Spleen (tissue), 11 donors: ENCODE data around the gene TPST2. TPM values are rescaled to one million over a fixed set of nuclear protein-coding genes. Genes with fewer than 3 reads are reported as not detected.

Source experiments
- DNase-seq: peaks from one replicate; pipeline ENCODE4 v3.0.0-alpha.2; 2020
- H3K27ac ChIP-seq, 8 donors: fragments of 200-600 bp; sonication (generic) in 7 of 8; 1 replicate in 4 of 8; 2 replicates in 4 of 8; pipeline versions ENCODE4 v1.5.0 to v1.8.0; 2016 to 2021; ENCODE audit warnings: inconsistent platforms in 4 of 8, mild to moderate bottlenecking in 4 of 8, moderate library complexity in 1 of 8
- H3K27me3 ChIP-seq, 7 donors: fragments of 200-600 bp; sonication (generic) in 6 of 7; replicated peaks in 1 of 7; 1 replicate in 4 of 7; 2 replicates in 3 of 7; pipeline versions ENCODE4 v1.5.0 to v1.8.0; 2016 to 2021; ENCODE audit warnings: inconsistent platforms in 3 of 7, mild to moderate bottlenecking in 1 of 7
- H3K36me3 ChIP-seq, 6 donors: fragments of 200-600 bp; sonication (generic) in 5 of 6; 1 replicate in 4 of 6; 2 replicates in 2 of 6; pipeline versions ENCODE4 v1.5.0 to v1.8.0; 2016 to 2021; ENCODE audit warnings: inconsistent platforms in 2 of 6
- H3K4me1 ChIP-seq, 6 donors: fragments of 200-600 bp; sonication (generic) in 5 of 6; 1 replicate in 3 of 6; 2 replicates in 3 of 6; pipeline versions ENCODE4 v1.5.0 to v1.8.0; 2016 to 2021; ENCODE audit warnings: inconsistent platforms in 3 of 6
- H3K4me3 ChIP-seq, 8 donors: fragments of 200-600 bp; sonication (generic) in 7 of 8; 1 replicate in 4 of 8; 2 replicates in 4 of 8; pipeline versions ENCODE4 v1.5.0 to v1.8.0; 2016 to 2021; ENCODE audit warnings: inconsistent platforms in 4 of 8, mild to moderate bottlenecking in 4 of 8, moderate library complexity in 2 of 8
- H3K9me3 ChIP-seq, 8 donors: fragments of 200-600 bp; sonication (generic) in 7 of 8; 1 replicate in 4 of 8; 2 replicates in 4 of 8; pipeline versions ENCODE4 v1.5.0 to v1.8.0; 2016 to 2021; ENCODE audit warnings: inconsistent platforms in 4 of 8
- CTCF ChIP-seq, 11 experiments: fragments of 200-600 bp in 7 of 11; fragments of 450-650 bp in 4 of 11; sonication (generic) in 4 of 11; IDR thresholded peaks in 8 of 11; conservative IDR thresholded peaks in 3 of 11; 1 replicate in 7 of 11; 2 replicates in 4 of 11; pipeline versions ENCODE4 v1.4.0 to v1.8.0; 2016 to 2021; ENCODE audit warnings: antibody characterized with exemption in 11 of 11, inconsistent platforms in 4 of 11, mild to moderate bottlenecking in 1 of 11
- POLR2A ChIP-seq, 3 donors: fragments of 450-650 bp; IDR thresholded peaks; one replicate each; pipeline ENCODE4 v1.5.1; 2017; ENCODE audit warnings: antibody characterized with exemption in 3 of 3, mild to moderate bottlenecking in 1 of 3
- POLR2AphosphoS5 ChIP-seq, 3 donors: sonication (generic); formaldehyde crosslinking; IDR thresholded peaks; one replicate each; pipeline ENCODE4 v1.5.1; 2017; ENCODE audit warnings: antibody characterized with exemption in 3 of 3
- WGBS, 5 donors: extraction: QIAGEN DNeasy Blood & Tissue Kit in 3 of 5; methylation state at CpG; one replicate each; pipeline versions ENCODE4 v1.1.5 to v1.1.7; 2013 to 2018; 5-methylcytosine and 5-hydroxymethylcytosine counted together
- intact Hi-C: fragments of 100-400 bp; cut with DNase I; formaldehyde crosslinking; loops from one replicate; pipeline ENCODE4 v1.15.0; 2023; ENCODE audit warnings: low total_unique reads
- polyA plus RNA-seq, 3 donors: library from polyadenylated mRNA; stranded (reverse); fragments of 200-250 nt; gene quantifications; one replicate each; pipeline ENCODE4 v1.2.1, GENCODE V29; 2013
- total RNA-seq, 7 donors: library from RNA; depleted of rRNA in 3 of 7; stranded (reverse); fragments of >200 nt in 3 of 7; fragmentation: NEBNext Ultra II Directional in 4 of 7; extraction: Animal tissue kit (Norgen Biotek cat#: 25700) in 4 of 7; gene quantifications; one replicate each; pipeline versions ENCODE4 v1.1.0 to v1.2.1, GENCODE V29; 2016 to 2021
- donor health status: healthy with polysubstance abuse.
- donor health status: DM: no; HTN: no; CAD: no; lungs with moderate emphysema.
- donor health status: DM: no; HTN: no; CAD: no.
- donor health status: Bipolar disorder and iron deficiency.
- donor health status: healthy.
- donor health status: DM: no; HTN: no; CAD: no.
- donor health status: DM: yes; HTN: yes; CAD: no.

TPST2 gene
- total and polyA plus RNA-seq, 10 donors: 14.6 to 119 (median 54.3) TPM

GRCh38 chr22:26484360-26484706 is 105.6 kb downstream of the TPST2 start:
- intact Hi-C loops: loop anchor here (10.0 kb wide), 1 partner anchor 180 kb away; no protein-coding TSS in a partner anchor
- Histone ChIP-seq H3K9me3 (no peaks in the 10 kb centered on the region), H3K4me1 (peaks cover 48 to 69% (median 66%) of the 10 kb centered on the region in 6 donors), H3K36me3 (peaks cover 0 to 44% (median 28%) of the 10 kb centered on the region in 6 donors), H3K4me3 (peak overlapping the region; percentile 75 to 93 (median 83)), H3K27me3 (no peaks in the 10 kb centered on the region), H3K27ac (peak overlapping the region; percentile 93 to 98 (median 96))
- 5 to 17% (median 9%) methylated on average over 6 of the region's 6 CpGs for WGBS, 5 donors
- DNase-seq: no peak
- no peak for TF ChIP-seq POLR2AphosphoS5 (IDR thresholded peaks at IDR 0.05)
- no peak for TF ChIP-seq POLR2A (IDR thresholded peaks at IDR 0.05)
- no peak for TF ChIP-seq CTCF (IDR thresholded peaks at IDR 0.05 in 8 of 11, conservative IDR thresholded peaks at IDR 0.05 in 3 of 11)

GRCh38 chr22:26483439-26484359 is 106.2 kb downstream of the TPST2 start, which contains the start of the genes HPS4 and SRRD:
Gene HPS4 (minus strand): TSS chr22:26483783. CDS start chr22:26481762, 2,021 bp downstream.
Gene SRRD (plus strand): TSS chr22:26483877. CDS start chr22:26483891, 14 bp downstream.
- Histone ChIP-seq H3K4me1 (peaks cover 55 to 76% (median 73%) of the 10 kb centered on the region in 6 donors), H3K36me3 (peaks cover 0 to 41% (median 21%) of the 10 kb centered on the region in 6 donors), H3K27ac (peak within 1 kb of the TSS; percentile 93 to 98 (median 96)), H3K4me3 (peak within 1 kb of the TSS; percentile 75 to 93 (median 83)), H3K9me3 (no peaks in the 10 kb centered on the region), H3K27me3 (no peaks in the 10 kb centered on the region)
- intact Hi-C loops: loop anchor here (10.0 kb wide), 1 partner anchor 181 kb away; no protein-coding TSS in a partner anchor
- DNase-seq: peak; percentile 98
- WGBS, 5 donors: 0 to 2% (median 1%) methylated on average over 20 to 85 of the region's 85 CpGs
- TF ChIP-seq CTCF (IDR thresholded peaks at IDR 0.05 in 8 of 11, conservative IDR thresholded peaks at IDR 0.05 in 3 of 11) (peak in 3 of 11 experiments; percentile 14 to 28 (median 28)), POLR2A (IDR thresholded peaks at IDR 0.05) (peak; percentile 70 to 83 (median 78)), POLR2AphosphoS5 (IDR thresholded peaks at IDR 0.05) (peak; percentile 98 to 99 (median 98))

GRCh38 chr22:26483043-26483438 is 106.9 kb downstream of the TPST2 start:
- Histone ChIP-seq H3K4me3 (peak overlapping the region; percentile 75 to 93 (median 83)), H3K27me3 (no peaks in the 10 kb centered on the region), H3K9me3 (no peaks in the 10 kb centered on the region), H3K36me3 (peaks cover 0 to 41% (median 15%) of the 10 kb centered on the region in 6 donors), H3K4me1 (peaks cover 55 to 82% (median 79%) of the 10 kb centered on the region in 6 donors), H3K27ac (peak overlapping the region; percentile 93 to 98 (median 96))
- intact Hi-C loops: loop anchor here (10.0 kb wide), 1 partner anchor 182 kb away; no protein-coding TSS in a partner anchor
- 9 to 14% (median 10%) methylated on average over 7 of the region's 7 CpGs for WGBS, 5 donors
- TF ChIP-seq POLR2A (IDR thresholded peaks at IDR 0.05) (no peak), CTCF (IDR thresholded peaks at IDR 0.05 in 8 of 11, conservative IDR thresholded peaks at IDR 0.05 in 3 of 11) (no peak), POLR2AphosphoS5 (IDR thresholded peaks at IDR 0.05) (no peak)
- no peak for DNase-seq
